ENCODE results near the gene ITPK1. TPM values are rescaled to one million over a fixed set of nuclear protein-coding genes. Genes with fewer than 3 reads are reported as not detected.

Gene ITPK1
- total RNA-seq, 1 donor from 2014 or later, result 112 TPM

- no peak for DNase-seq
- Histone ChIP-seq H3K4me1 (no peaks in the 10 kb centered on the region), H3K27ac (replicated peaks) (no peak overlapping the region), H3K9me3 (replicated peaks) (no peaks in the 10 kb centered on the region), H3K27me3 (ENCODE audit: low read depth) (no peaks in the 10 kb centered on the region), H3K4me3 (no peak overlapping the region), H3K36me3 (no peaks in the 10 kb centered on the region)
- TF ChIP-seq, protein P1, sequence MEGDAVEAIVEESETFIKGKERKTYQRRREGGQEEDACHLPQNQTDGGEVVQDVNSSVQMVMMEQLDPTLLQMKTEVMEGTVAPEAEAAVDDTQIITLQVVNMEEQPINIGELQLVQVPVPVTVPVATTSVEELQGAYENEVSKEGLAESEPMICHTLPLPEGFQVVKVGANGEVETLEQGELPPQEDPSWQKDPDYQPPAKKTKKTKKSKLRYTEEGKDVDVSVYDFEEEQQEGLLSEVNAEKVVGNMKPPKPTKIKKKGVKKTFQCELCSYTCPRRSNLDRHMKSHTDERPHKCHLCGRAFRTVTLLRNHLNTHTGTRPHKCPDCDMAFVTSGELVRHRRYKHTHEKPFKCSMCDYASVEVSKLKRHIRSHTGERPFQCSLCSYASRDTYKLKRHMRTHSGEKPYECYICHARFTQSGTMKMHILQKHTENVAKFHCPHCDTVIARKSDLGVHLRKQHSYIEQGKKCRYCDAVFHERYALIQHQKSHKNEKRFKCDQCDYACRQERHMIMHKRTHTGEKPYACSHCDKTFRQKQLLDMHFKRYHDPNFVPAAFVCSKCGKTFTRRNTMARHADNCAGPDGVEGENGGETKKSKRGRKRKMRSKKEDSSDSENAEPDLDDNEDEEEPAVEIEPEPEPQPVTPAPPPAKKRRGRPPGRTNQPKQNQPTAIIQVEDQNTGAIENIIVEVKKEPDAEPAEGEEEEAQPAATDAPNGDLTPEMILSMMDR (IDR thresholded peaks at IDR 0.05; ENCODE audit: borderline replicate concordance), result no peak
- intact Hi-C loops (cut with micrococcal nuclease), result no loop called here
Observed at GRCh38 chr14:93156693-93157369, 41.1 kb upstream of the ITPK1 start.

GRCh38 chr14:93155667-93156066 lies 39.9 kb upstream of the ITPK1 start:
- Histone ChIP-seq H3K4me3 (no peak overlapping the region), H3K4me1 (no peaks in the 10 kb centered on the region), H3K27ac (replicated peaks) (no peak overlapping the region), H3K27me3 (ENCODE audit: low read depth) (no peaks in the 10 kb centered on the region), H3K9me3 (replicated peaks) (no peaks in the 10 kb centered on the region), H3K36me3 (no peaks in the 10 kb centered on the region)
- DNase-seq, result no peak
- TF ChIP-seq, protein P1 (IDR thresholded peaks at IDR 0.05; ENCODE audit: borderline replicate concordance), result no peak
- intact Hi-C loops (cut with micrococcal nuclease), result no loop called here

- no peak overlapping the region for H3K4me3 ChIP-seq
- H3K9me3 ChIP-seq (replicated peaks), result no peaks in the 10 kb centered on the region
- H3K36me3 ChIP-seq, result no peaks in the 10 kb centered on the region
- no peak for DNase-seq
- intact Hi-C loops (cut with micrococcal nuclease), result no loop called here
- H3K4me1 ChIP-seq, result no peaks in the 10 kb centered on the region
- H3K27me3 ChIP-seq (ENCODE audit: low read depth), result no peaks in the 10 kb centered on the region
- H3K27ac ChIP-seq (replicated peaks), result no peak overlapping the region
- TF ChIP-seq, protein P1 (IDR thresholded peaks at IDR 0.05; ENCODE audit: borderline replicate concordance), result no peak
Observed at GRCh38 chr14:93153121-93153520, 37.4 kb upstream of the ITPK1 start.

GRCh38 chr14:93150227-93151208 lies 34.8 kb upstream of the ITPK1 start:
- intact Hi-C loops (cut with micrococcal nuclease), result no loop called here
- Histone ChIP-seq H3K4me3 (no peak overlapping the region), H3K27me3 (ENCODE audit: low read depth) (no peaks in the 10 kb centered on the region), H3K9me3 (replicated peaks) (no peaks in the 10 kb centered on the region), H3K27ac (replicated peaks) (no peak overlapping the region), H3K36me3 (no peaks in the 10 kb centered on the region), H3K4me1 (no peaks in the 10 kb centered on the region)
- TF ChIP-seq, protein P1 (IDR thresholded peaks at IDR 0.05; ENCODE audit: borderline replicate concordance), result no peak
- no peak for DNase-seq

DNA sequence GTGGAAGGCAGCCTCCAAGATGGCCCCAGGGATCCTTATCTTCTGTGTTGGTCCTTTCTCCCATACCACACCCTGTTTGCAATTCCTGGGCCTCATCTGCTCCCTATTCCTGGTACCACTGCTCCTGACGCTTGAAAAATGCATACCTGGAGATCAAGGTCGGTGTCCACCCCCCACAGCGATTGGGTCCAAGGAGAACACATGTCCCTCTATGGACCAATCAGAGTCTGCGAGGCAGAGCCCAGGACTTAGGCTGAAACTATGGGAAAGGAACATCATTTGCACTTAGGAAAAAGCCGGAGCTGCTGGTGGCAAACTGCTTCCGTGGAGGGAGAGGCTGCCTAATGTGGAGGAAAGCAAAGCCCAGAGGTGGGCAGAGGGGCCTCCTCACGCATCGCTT lies 33.3 kb upstream of the ITPK1 start:
- no peak overlapping the region for H3K27ac ChIP-seq (replicated peaks)
- H3K9me3 ChIP-seq (replicated peaks), result no peaks in the 10 kb centered on the region
- no peaks in the 10 kb centered on the region for H3K36me3 ChIP-seq
- no peaks in the 10 kb centered on the region for H3K27me3 ChIP-seq (ENCODE audit: low read depth)
- H3K4me1 ChIP-seq, result no peaks in the 10 kb centered on the region
- H3K4me3 ChIP-seq, result no peak overlapping the region
- TF ChIP-seq, protein P1 (IDR thresholded peaks at IDR 0.05; ENCODE audit: borderline replicate concordance), result no peak
- no peak for DNase-seq
- intact Hi-C loops (cut with micrococcal nuclease), result no loop called here
